Tibial nerve (tissue), 3 donors: ENCODE data around the gene DGKD.

Experiments used
- CTCF ChIP-seq, 5 experiments: fragments of 200-600 bp in 3 of 5; fragments of 450-650 bp in 2 of 5; sonication (generic) in 3 of 5; IDR thresholded peaks; one replicate each; pipeline ENCODE4 v1.5.1; 2016 to 2019; ENCODE audit warnings: antibody characterized with exemption in 5 of 5, mild to moderate bottlenecking in 3 of 5, moderate library complexity in 2 of 5
- POLR2A ChIP-seq, 2 donors: fragments of 450-650 bp; IDR thresholded peaks; one replicate each; pipeline ENCODE4 v1.6.1; 2017; ENCODE audit warnings: antibody characterized with exemption in 2 of 2, mild to moderate bottlenecking in 2 of 2, moderate library complexity in 2 of 2

DNA sequence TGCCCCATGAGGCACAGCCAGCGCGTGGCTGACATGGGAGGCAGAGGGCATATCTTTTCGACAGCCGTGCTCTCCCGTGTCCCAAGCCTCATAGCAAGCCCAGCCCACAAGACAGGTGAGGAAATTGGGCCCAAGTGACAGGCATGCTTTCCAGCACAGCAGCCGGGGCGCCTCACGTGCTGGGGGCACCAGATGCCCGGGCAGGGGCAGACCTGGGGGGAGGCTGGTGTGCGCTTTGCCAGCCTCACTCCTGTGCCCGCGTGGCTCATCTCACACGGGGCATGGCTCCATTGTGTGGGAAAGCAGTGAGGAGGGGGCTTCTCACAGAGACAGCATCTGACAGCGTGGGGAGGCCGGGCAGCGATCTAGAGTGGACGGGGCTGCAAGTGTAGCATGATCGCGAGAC is 119.1 kb downstream of the DGKD start:
- TF ChIP-seq CTCF (IDR thresholded peaks at IDR 0.05): no peak
- TF ChIP-seq POLR2A (IDR thresholded peaks at IDR 0.05): no peak
